H1 (cell line): ENCODE measurements around the gene PHACTR2. TPM values are rescaled to one million over a fixed set of nuclear protein-coding genes. Genes with fewer than 3 reads are reported as not detected.

Experiments used
- ATF2 ChIP-seq: IDR thresholded peaks from 2 replicates; pipeline ENCODE4 v1.6.1; 2012; ENCODE audit warnings: low read length, inconsistent platforms
- CHD7 ChIP-seq: fragments of 300-600 bp; sonication (generic); IDR thresholded peaks from 2 replicates; pipeline ENCODE4 v1.7.1; 2012; ENCODE audit warnings: low read length, moderate library complexity, mild to moderate bottlenecking, inconsistent platforms; ENCODE audit not compliant: insufficient replicate concordance
- RXRA ChIP-seq: IDR thresholded peaks from 2 replicates; pipeline ENCODE4 v1.6.1; 2011; ENCODE audit warnings: low read depth, mild to moderate bottlenecking, low read length, moderate library complexity; ENCODE audit not compliant: insufficient read depth
- SIN3A ChIP-seq, 2 experiments: IDR thresholded peaks in 1 of 2; conservative IDR thresholded peaks in 1 of 2; 2 replicates each; pipeline ENCODE4 v1.6.1; 2011 to 2012; ENCODE audit warnings: low read length in 2 of 2, improper control_type of control experiment in 1 of 2, low read depth in 1 of 2, mild to moderate bottlenecking in 1 of 2
- polyA plus RNA-seq, 7 experiments: library from polyadenylated mRNA; depleted of rRNA in 3 of 7; stranded (reverse) in 5 of 7; unstranded in 2 of 7; fragments of >200 nt in 5 of 7; fragments of 200-250 nt in 2 of 7; gene quantifications; 1 replicate in 5 of 7; 2 replicates in 1 of 7; 4 replicates in 1 of 7; pipeline versions ENCODE4 v1.2.1 to v1.2.3, GENCODE V29; 2011 to 2013; ENCODE audit warnings: missing spikeins in 2 of 7, mixed read lengths in 2 of 7
- total RNA-seq: library from RNA; stranded (reverse); fragmentation: NEBNext Ultra II Directional; extraction: Animal tissue kit (Norgen Biotek cat#: 25700); gene quantifications from 2 replicates; pipeline ENCODE4 v1.2.1, GENCODE V29; 2021
- TF ChIP-seq, protein P1 (sequence below), 3 experiments: IDR thresholded peaks; 1 replicate in 2 of 3; 2 replicates in 1 of 3; pipeline versions ENCODE4 v1.5.1 to v1.6.1; 2011; ENCODE audit warnings: low read length in 3 of 3, mild to moderate bottlenecking in 3 of 3, inconsistent platforms in 2 of 3, low read depth in 1 of 3, moderate library complexity in 1 of 3; ENCODE audit not compliant: insufficient read depth in 1 of 3; ENCODE audit errors: control extremely low read depth in 1 of 3

PHACTR2 gene
- total and polyA plus RNA-seq, 2 of the 8 experiments (the other 6 are each of a cell fraction or from before 2014, with no cell fraction given) = 16.9 to 131 TPM

- no peak for TF ChIP-seq CHD7
- no peak for TF ChIP-seq ATF2
- TF ChIP-seq, protein P1, sequence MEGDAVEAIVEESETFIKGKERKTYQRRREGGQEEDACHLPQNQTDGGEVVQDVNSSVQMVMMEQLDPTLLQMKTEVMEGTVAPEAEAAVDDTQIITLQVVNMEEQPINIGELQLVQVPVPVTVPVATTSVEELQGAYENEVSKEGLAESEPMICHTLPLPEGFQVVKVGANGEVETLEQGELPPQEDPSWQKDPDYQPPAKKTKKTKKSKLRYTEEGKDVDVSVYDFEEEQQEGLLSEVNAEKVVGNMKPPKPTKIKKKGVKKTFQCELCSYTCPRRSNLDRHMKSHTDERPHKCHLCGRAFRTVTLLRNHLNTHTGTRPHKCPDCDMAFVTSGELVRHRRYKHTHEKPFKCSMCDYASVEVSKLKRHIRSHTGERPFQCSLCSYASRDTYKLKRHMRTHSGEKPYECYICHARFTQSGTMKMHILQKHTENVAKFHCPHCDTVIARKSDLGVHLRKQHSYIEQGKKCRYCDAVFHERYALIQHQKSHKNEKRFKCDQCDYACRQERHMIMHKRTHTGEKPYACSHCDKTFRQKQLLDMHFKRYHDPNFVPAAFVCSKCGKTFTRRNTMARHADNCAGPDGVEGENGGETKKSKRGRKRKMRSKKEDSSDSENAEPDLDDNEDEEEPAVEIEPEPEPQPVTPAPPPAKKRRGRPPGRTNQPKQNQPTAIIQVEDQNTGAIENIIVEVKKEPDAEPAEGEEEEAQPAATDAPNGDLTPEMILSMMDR (IDR thresholded peaks at IDR 0.05; ENCODE audit: control extremely low read depth in 1 of 3, insufficient read depth in 1 of 3, low read depth in 1 of 3, low read length in 3 of 3) = no peak
- TF ChIP-seq RXRA = no peak
- TF ChIP-seq SIN3A (conservative IDR thresholded peaks at IDR 0.05 in 1 of 2, IDR thresholded peaks at IDR 0.05 in 1 of 2; ENCODE audit: low read depth in 1 of 2, low read length in 2 of 2) = no peak
- TF ChIP-seq, all 59 proteins: peak for 0
These were observed 2.4 kb downstream of the PHACTR2 start (continued) for GRCh38 chr6:143680141-143680540.
